ENCODE data around the gene RAB37. TPM values are rescaled to one million over a fixed set of nuclear protein-coding genes. Genes with fewer than 3 reads are reported as not detected.

The RAB37 gene
- total and polyA plus RNA-seq, 2 of the 13 experiments (the other 11 are each of a cell fraction or from before 2014, with no cell fraction given), result 0.91 to 3.7 TPM

GRCh38 chr17:74748529-74749278, 11.6 kb downstream of the RAB37 start, which contains the start of gene NHERF1 (continued):
- TF ChIP-seq ZNF598 (CRISPR knock-in tag; IDR thresholded peaks at IDR 0.05; ENCODE audit: borderline replicate concordance), result 0 out of 2 replicates have a peak, but pooled peaks have one; percentile 84
- peak; percentile 90 for TF ChIP-seq ZSCAN25 (CRISPR knock-in tag; IDR thresholded peaks at IDR 0.05)
- 0 out of 2 replicates have a peak, but pooled peaks have one; percentile 15 for TF ChIP-seq BHLHE40 (IDR thresholded peaks at IDR 0.05; ENCODE audit: low read length)
- peak; percentile 79; the same call in 1 of the 2 replicates for TF ChIP-seq ZNF678 (CRISPR knock-in tag; IDR thresholded peaks at IDR 0.05)
- TF ChIP-seq ZNF646 (CRISPR knock-in tag; IDR thresholded peaks at IDR 0.05), result no peak
- no peak; the same call in 1 of the 2 replicates for TF ChIP-seq ZNF143 (CRISPR knock-in tag; IDR thresholded peaks at IDR 0.05)
- TF ChIP-seq DRAP1 (CRISPR knock-in tag; IDR thresholded peaks at IDR 0.05), result peak; percentile 99
- TF ChIP-seq TBL1XR1 (IDR thresholded peaks at IDR 0.05; ENCODE audit: borderline replicate concordance, low read length, partially characterized antibody), result peak; percentile 69
- TF ChIP-seq KLF11 (CRISPR knock-in tag; IDR thresholded peaks at IDR 0.05), result peak; percentile 90
- peak; percentile 96 for TF ChIP-seq NCOA1 (CRISPR knock-in tag; IDR thresholded peaks at IDR 0.05)
- TF ChIP-seq ZNF224 (CRISPR knock-in tag; IDR thresholded peaks at IDR 0.05), result peak; percentile 81; the same call in 1 of the 2 replicates
- peak; percentile 65; the same call in 1 of the 2 replicates for TF ChIP-seq NCOA5 (CRISPR knock-in tag; IDR thresholded peaks at IDR 0.05)
- peak; percentile 86 for TF ChIP-seq ARHGAP35 (CRISPR knock-in tag; IDR thresholded peaks at IDR 0.05; ENCODE audit: borderline replicate concordance)
- peak; percentile 56; the same call in 1 of the 2 replicates for TF ChIP-seq ZNF280B (CRISPR knock-in tag; IDR thresholded peaks at IDR 0.05; ENCODE audit: borderline replicate concordance)
- TF ChIP-seq HINFP (CRISPR knock-in tag; IDR thresholded peaks at IDR 0.05; ENCODE audit: low read depth), result peak; percentile 65; the same call in 1 of the 2 replicates
- TF ChIP-seq PCBP2 (optimal IDR thresholded peaks at IDR 0.05; ENCODE audit: low read depth, low read length, poor library complexity, severe bottlenecking), result no peak
- TF ChIP-seq ARID3A (IDR thresholded peaks at IDR 0.05; ENCODE audit: low read depth, low read length), result no peak

Measured in HepG2 (cell line).